IPS-18a (cell line): ENCODE measurements around the gene GAL3ST1.

ENCODE experiments used
- H3K27ac ChIP-seq: one replicate; pipeline ENCODE4 v1.5.1; 2013; ENCODE audit warnings: low read length
- H3K27me3 ChIP-seq: one replicate; pipeline ENCODE4 v1.6.1; 2013; ENCODE audit warnings: mild to moderate bottlenecking, low read length; ENCODE audit not compliant: control insufficient read depth, insufficient read depth
- H3K36me3 ChIP-seq: one replicate; pipeline ENCODE4 v1.6.1; 2013; ENCODE audit warnings: low read depth, low read length; ENCODE audit not compliant: control insufficient read depth
- H3K4me1 ChIP-seq: one replicate; pipeline ENCODE4 v1.6.1; 2013; ENCODE audit warnings: low read depth, low read length; ENCODE audit not compliant: control insufficient read depth
- H3K4me3 ChIP-seq: one replicate; pipeline ENCODE4 v1.5.1; 2013; ENCODE audit warnings: low read length
- H3K9ac ChIP-seq: one replicate; pipeline ENCODE4 v1.6.1; 2013; ENCODE audit warnings: mild to moderate bottlenecking, low read length, moderate library complexity
- H3K9me3 ChIP-seq: one replicate; pipeline ENCODE4 v1.6.1; 2013; ENCODE audit warnings: low read depth, low read length; ENCODE audit not compliant: control insufficient read depth

GAL3ST1 gene

GRCh38 chr22:30521368-30522156 lies 52.9 kb downstream of the GAL3ST1 start:
- no peaks in the 10 kb centered on the region for H3K4me1 ChIP-seq
- no peaks in the 10 kb centered on the region for H3K27me3 ChIP-seq

GRCh38 chr22:30519842-30520425 lies 54.5 kb downstream of the GAL3ST1 start:
- H3K27me3 ChIP-seq = no peaks in the 10 kb centered on the region
- H3K9ac ChIP-seq = no peak overlapping the region
- H3K36me3 ChIP-seq = no peaks in the 10 kb centered on the region
- no peak overlapping the region for H3K27ac ChIP-seq
- no peaks in the 10 kb centered on the region for H3K4me1 ChIP-seq
- H3K4me3 ChIP-seq = no peak overlapping the region
- H3K9me3 ChIP-seq = no peaks in the 10 kb centered on the region

More at GRCh38 chr22:30521368-30522156, 52.9 kb downstream of the GAL3ST1 start:
- Histone ChIP-seq H3K9ac (no peak overlapping the region), H3K9me3 (no peaks in the 10 kb centered on the region), H3K36me3 (no peaks in the 10 kb centered on the region), H3K27ac (no peak overlapping the region), H3K4me3 (no peak overlapping the region)

- no peaks in the 10 kb centered on the region for H3K27me3 ChIP-seq
- no peaks in the 10 kb centered on the region for H3K9me3 ChIP-seq
- H3K4me1 ChIP-seq = no peaks in the 10 kb centered on the region
- no peak overlapping the region for H3K27ac ChIP-seq
- no peak overlapping the region for H3K4me3 ChIP-seq
- no peak overlapping the region for H3K9ac ChIP-seq
- no peaks in the 10 kb centered on the region for H3K36me3 ChIP-seq
Measured at GRCh38 chr22:30516731-30517130, 57.7 kb downstream of the GAL3ST1 start.

GRCh38 chr22:30516273-30516672 lies 58.2 kb downstream of the GAL3ST1 start:
- no peak overlapping the region for H3K27ac ChIP-seq
- H3K9me3 ChIP-seq = no peaks in the 10 kb centered on the region
- no peak overlapping the region for H3K4me3 ChIP-seq
- no peak overlapping the region for H3K9ac ChIP-seq
- no peaks in the 10 kb centered on the region for H3K27me3 ChIP-seq
- no peaks in the 10 kb centered on the region for H3K36me3 ChIP-seq
- no peaks in the 10 kb centered on the region for H3K4me1 ChIP-seq

GRCh38 chr22:30514252-30514651 lies 60.2 kb downstream of the GAL3ST1 start:
- H3K27me3 ChIP-seq = no peaks in the 10 kb centered on the region
- H3K4me3 ChIP-seq = no peak overlapping the region
- H3K4me1 ChIP-seq = no peaks in the 10 kb centered on the region
- H3K9me3 ChIP-seq = no peaks in the 10 kb centered on the region
- H3K36me3 ChIP-seq = no peaks in the 10 kb centered on the region
- no peak overlapping the region for H3K9ac ChIP-seq
- H3K27ac ChIP-seq = no peak overlapping the region

- no peaks in the 10 kb centered on the region for H3K36me3 ChIP-seq
- no peak overlapping the region for H3K4me3 ChIP-seq
- no peaks in the 10 kb centered on the region for H3K4me1 ChIP-seq
- H3K27ac ChIP-seq = no peak overlapping the region
- no peak overlapping the region for H3K9ac ChIP-seq
- H3K9me3 ChIP-seq = no peaks in the 10 kb centered on the region
- no peaks in the 10 kb centered on the region for H3K27me3 ChIP-seq
Measured at GRCh38 chr22:30513462-30513861, 61.0 kb downstream of the GAL3ST1 start.

GRCh38 chr22:30511911-30512310 lies 62.6 kb downstream of the GAL3ST1 start:
- Histone ChIP-seq H3K4me1 (no peaks in the 10 kb centered on the region), H3K9ac (no peak overlapping the region), H3K4me3 (no peak overlapping the region), H3K27ac (no peak overlapping the region), H3K27me3 (no peaks in the 10 kb centered on the region), H3K9me3 (no peaks in the 10 kb centered on the region), H3K36me3 (no peaks in the 10 kb centered on the region)

- H3K4me3 ChIP-seq = no peak overlapping the region
- H3K4me1 ChIP-seq = no peaks in the 10 kb centered on the region
- H3K36me3 ChIP-seq = no peaks in the 10 kb centered on the region
- H3K9me3 ChIP-seq = no peaks in the 10 kb centered on the region
- no peak overlapping the region for H3K27ac ChIP-seq
- no peak overlapping the region for H3K9ac ChIP-seq
- no peaks in the 10 kb centered on the region for H3K27me3 ChIP-seq
Measured at GRCh38 chr22:30511109-30511508, 63.4 kb downstream of the GAL3ST1 start.

GRCh38 chr22:30508216-30508615 lies 66.2 kb downstream of the GAL3ST1 start:
- Histone ChIP-seq H3K9ac (no peak overlapping the region), H3K9me3 (no peaks in the 10 kb centered on the region), H3K4me1 (no peaks in the 10 kb centered on the region), H3K36me3 (no peaks in the 10 kb centered on the region), H3K27ac (no peak overlapping the region), H3K27me3 (no peaks in the 10 kb centered on the region), H3K4me3 (no peak overlapping the region)

- no peaks in the 10 kb centered on the region for H3K36me3 ChIP-seq
- H3K4me3 ChIP-seq = no peak overlapping the region
- no peaks in the 10 kb centered on the region for H3K4me1 ChIP-seq
- H3K9me3 ChIP-seq = no peaks in the 10 kb centered on the region
- H3K9ac ChIP-seq = no peak overlapping the region
- no peaks in the 10 kb centered on the region for H3K27me3 ChIP-seq
- H3K27ac ChIP-seq = no peak overlapping the region
Measured at GRCh38 chr22:30507670-30508069, 66.8 kb downstream of the GAL3ST1 start.

- no peaks in the 10 kb centered on the region for H3K4me1 ChIP-seq
- H3K9me3 ChIP-seq = no peaks in the 10 kb centered on the region
- H3K27me3 ChIP-seq = no peaks in the 10 kb centered on the region
- H3K9ac ChIP-seq = no peak overlapping the region
- H3K4me3 ChIP-seq = no peak overlapping the region
- H3K36me3 ChIP-seq = no peaks in the 10 kb centered on the region
- H3K27ac ChIP-seq = no peak overlapping the region
Measured at GRCh38 chr22:30506507-30506968, 67.9 kb downstream of the GAL3ST1 start.
